ENCODE results near the gene GGA1.
A peak's percentile ranks its signal among the peaks of the same experiment; 100 is the strongest.

GGA1 gene

GRCh38 chr22:37633625-37634416 is 25.2 kb downstream of the GGA1 start:
- H3K4me3 ChIP-seq (ENCODE audit: low read depth, low read length), result no peak overlapping the region
- peak; percentile 43 for DNase-seq (ENCODE audit: low read depth)
- in situ Hi-C loops (cut with HindIII; ENCODE audit: low sequenced_read_pairs), result no loop called here
- peak; percentile 12 for TF ChIP-seq CTCF (IDR thresholded peaks at IDR 0.05; ENCODE audit: low read depth, low read length, missing control alignments)

- no peak overlapping the region for H3K4me3 ChIP-seq (ENCODE audit: low read depth, low read length)
- TF ChIP-seq CTCF (IDR thresholded peaks at IDR 0.05; ENCODE audit: low read depth, low read length, missing control alignments), result peak; percentile 42
- DNase-seq (ENCODE audit: low read depth), result no peak
- in situ Hi-C loops (cut with HindIII; ENCODE audit: low sequenced_read_pairs), result no loop called here
Observed at GRCh38 chr22:37634417-37634924, 25.8 kb downstream of the GGA1 start.

- TF ChIP-seq CTCF (IDR thresholded peaks at IDR 0.05; ENCODE audit: low read depth, low read length, missing control alignments), result no peak
- DNase-seq (ENCODE audit: low read depth), result no peak
- in situ Hi-C loops (cut with HindIII; ENCODE audit: low sequenced_read_pairs), result no loop called here
- no peak overlapping the region for H3K4me3 ChIP-seq (ENCODE audit: low read depth, low read length)
Observed at GRCh38 chr22:37635157-37635556, 26.5 kb downstream of the GGA1 start.

- no peak overlapping the region for H3K4me3 ChIP-seq (ENCODE audit: low read depth, low read length)
- peak; percentile 64 for TF ChIP-seq CTCF (IDR thresholded peaks at IDR 0.05; ENCODE audit: low read depth, low read length, missing control alignments)
- in situ Hi-C loops (cut with HindIII; ENCODE audit: low sequenced_read_pairs), result no loop called here
- DNase-seq (ENCODE audit: low read depth), result peak; percentile 69
Observed at GRCh38 chr22:37636186-37636948, 27.7 kb downstream of the GGA1 start.

GRCh38 chr22:37636949-37637273 is 28.3 kb downstream of the GGA1 start:
- in situ Hi-C loops (cut with HindIII; ENCODE audit: low sequenced_read_pairs), result no loop called here
- no peak for TF ChIP-seq CTCF (IDR thresholded peaks at IDR 0.05; ENCODE audit: low read depth, low read length, missing control alignments)
- no peak for DNase-seq (ENCODE audit: low read depth)
- H3K4me3 ChIP-seq (ENCODE audit: low read depth, low read length), result no peak overlapping the region

- H3K4me3 ChIP-seq (ENCODE audit: low read depth, low read length), result no peak overlapping the region
- no peak for DNase-seq (ENCODE audit: low read depth)
- in situ Hi-C loops (cut with HindIII; ENCODE audit: low sequenced_read_pairs), result no loop called here
- TF ChIP-seq CTCF (IDR thresholded peaks at IDR 0.05; ENCODE audit: low read depth, low read length, missing control alignments), result no peak
Observed at GRCh38 chr22:37638391-37639069, 29.9 kb downstream of the GGA1 start.

Data from astrocyte of the cerebellum (primary cell).